HCT116 (cell line): Measurements from ENCODE around the gene SNX8. TPM values are rescaled to one million over a fixed set of nuclear protein-coding genes. Genes with fewer than 3 reads are reported as not detected.

Experiments used
- ATAC-seq: fragments of 200-7000 bp; cut with Tn5 transposase; 2 replicates; pipeline ENCODE4 v1.9.1; 2020; ENCODE audit warnings: mild to moderate bottlenecking, moderate library complexity
- BruUV-seq: library from RNA; stranded (reverse); fragments of 400-500 nt; replicated peaks from 2 replicates; lab custom pipeline; 2021; lab: Mats Ljungman, UMichigan
- CTCF ChIA-PET: fragments of 300-600 bp; sonication (Branson Sonifier 250); formaldehyde crosslinking; loops from one replicate; lab custom pipeline; 2021; ENCODE audit warnings: antibody characterized with exemption; lab: Charles Lee
- POLR2A ChIA-PET: fragments of 300-600, 350-600 bp; sonication (Branson Sonifier 250); formaldehyde crosslinking; loops from one replicate; lab custom pipeline; 2021; ENCODE audit warnings: antibody characterized with exemption; lab: Charles Lee
- RAD21 ChIA-PET, 2 experiments: fragments of 300-600 bp; sonication (Branson Sonifier 250); formaldehyde crosslinking; loops; one replicate each; lab custom pipeline; 2023; ENCODE audit warnings: low total read pairs in 2 of 2; ENCODE audit not compliant: uncharacterized antibody in 2 of 2, unreplicated experiment in 2 of 2, low non-redundant PET in 1 of 2; lab: Charles Lee
- DNase-seq: peaks from one replicate; pipeline ENCODE4 v3.0.0-alpha.2; 2010; ENCODE audit warnings: low read depth, low spot score
- H2AFZ ChIP-seq: fragments of 200-600 bp; shearing (Covaris generic), sonication (generic); 2 replicates; pipeline ENCODE4 v1.6.1; 2017; ENCODE audit warnings: low read depth, mixed run types, mixed read lengths, antibody characterized with exemption, low read length; ENCODE audit not compliant: poor library complexity, severe bottlenecking
- H3K27ac ChIP-seq: 2 replicates; pipeline ENCODE4 v1.5.1; 2012; ENCODE audit warnings: low read depth, low read length
- H3K27me3 ChIP-seq: fragments of 200-600 bp; sonication (generic); 2 replicates; pipeline ENCODE4 v1.6.1; 2016; ENCODE audit warnings: mixed run types, low read length, mixed read lengths; ENCODE audit not compliant: insufficient read depth
- H3K36me3 ChIP-seq, 2 experiments: fragments of 200-500 bp in 1 of 2; fragments of 200-600 bp in 1 of 2; sonication (Bioruptor generic) in 1 of 2; sonication (generic) in 1 of 2; 2 replicates each; pipeline versions ENCODE4 v1.5.1 to v1.6.1; 2014 to 2016; ENCODE audit warnings: low read length in 2 of 2, inconsistent platforms in 1 of 2, mixed read lengths in 1 of 2, mixed run types in 1 of 2; ENCODE audit not compliant: insufficient read depth in 2 of 2, control insufficient read depth in 1 of 2
- H3K4me1 ChIP-seq, 2 experiments: fragments of 200-600 bp in 1 of 2; sonication (generic) in 1 of 2; 2 replicates each; pipeline versions ENCODE4 v1.5.1 to v1.6.1; 2012 to 2017; ENCODE audit warnings: low read length in 2 of 2, inconsistent platforms in 1 of 2, mild to moderate bottlenecking in 1 of 2, mixed read lengths in 1 of 2, mixed run types in 1 of 2, moderate library complexity in 1 of 2; ENCODE audit not compliant: insufficient read depth in 2 of 2, control insufficient read depth in 1 of 2
- H3K4me2 ChIP-seq: fragments of 200-600 bp; sonication (generic); 2 replicates; pipeline ENCODE4 v1.6.1; 2017; ENCODE audit warnings: mixed run types, low read length, mixed read lengths
- H3K4me3 ChIP-seq, 2 experiments: fragments of 200-600 bp in 1 of 2; sonication (generic) in 1 of 2; replicated peaks in 1 of 2; 2 replicates each; pipeline ENCODE4 v1.5.1; 2011 to 2016; ENCODE audit warnings: low read length in 2 of 2, control low read depth in 1 of 2, low read depth in 1 of 2, mild to moderate bottlenecking in 1 of 2, mixed read lengths in 1 of 2, mixed run types in 1 of 2
- H3K79me2 ChIP-seq: fragments of 200-600 bp; sonication (generic); 2 replicates; pipeline ENCODE4 v1.6.1; 2017; ENCODE audit warnings: mild to moderate bottlenecking, mixed run types, low read length, moderate library complexity, mixed read lengths; ENCODE audit not compliant: insufficient read depth
- H3K9ac ChIP-seq: fragments of 200-600 bp; sonication (generic); 2 replicates; pipeline ENCODE4 v1.6.1; 2016; ENCODE audit warnings: low read length, mixed read lengths
- H3K9me2 ChIP-seq: fragments of 200-600 bp; sonication (generic), shearing (Covaris generic); 2 replicates; pipeline ENCODE4 v1.6.1; 2017; ENCODE audit warnings: mixed run types, mild to moderate bottlenecking, moderate library complexity; ENCODE audit not compliant: insufficient read depth
- H3K9me3 ChIP-seq, 2 experiments: fragments of 200-500 bp in 1 of 2; fragments of 200-600 bp in 1 of 2; sonication (Bioruptor generic) in 1 of 2; sonication (generic) in 1 of 2; 2 replicates each; pipeline ENCODE4 v1.6.1; 2014 to 2017; ENCODE audit warnings: low read length in 2 of 2, mixed read lengths in 2 of 2, inconsistent platforms in 1 of 2, low read depth in 1 of 2, mild to moderate bottlenecking in 1 of 2, mixed run types in 1 of 2, moderate library complexity in 1 of 2; ENCODE audit not compliant: control insufficient read depth in 1 of 2, insufficient read depth in 1 of 2
- H4K20me1 ChIP-seq: fragments of 200-600 bp; sonication (generic), shearing (Covaris generic); 2 replicates; pipeline ENCODE4 v1.6.1; 2017; ENCODE audit warnings: mixed run types, mild to moderate bottlenecking, moderate library complexity; ENCODE audit not compliant: insufficient read depth
- CBX3 ChIP-seq: IDR thresholded peaks from 2 replicates; pipeline ENCODE4 v1.6.1; 2012; ENCODE audit warnings: low read depth
- ELF1 ChIP-seq: IDR thresholded peaks from 2 replicates; pipeline ENCODE4 v1.6.1; 2012; ENCODE audit warnings: low read depth, borderline replicate concordance
- EZH2 ChIP-seq: fragments of 200-600 bp; sonication (generic); IDR thresholded peaks from 2 replicates; pipeline ENCODE4 v1.6.1; 2017; ENCODE audit warnings: antibody characterized with exemption, mixed run types
- EZH2phosphoT487 ChIP-seq: fragments of 200-600 bp; IDR thresholded peaks from 2 replicates; pipeline ENCODE4 v1.6.1; 2018; ENCODE audit warnings: antibody characterized with exemption, borderline replicate concordance
- FOSL1 ChIP-seq: IDR thresholded peaks from 2 replicates; pipeline ENCODE4 v1.6.1; 2012; ENCODE audit warnings: low read depth
- JUND ChIP-seq: IDR thresholded peaks from 2 replicates; pipeline ENCODE4 v1.6.1; 2012
- POLR2A ChIP-seq: IDR thresholded peaks from 2 replicates; pipeline ENCODE4 v1.7.0; 2011; ENCODE audit warnings: borderline replicate concordance; ENCODE audit not compliant: insufficient read depth, insufficient read length; ENCODE audit errors: extremely low read depth
- POLR2AphosphoS5 ChIP-seq: IDR thresholded peaks from 2 replicates; pipeline ENCODE4 v1.6.1; 2011; ENCODE audit warnings: mild to moderate bottlenecking, low read depth, low read length, moderate library complexity
- RAD21 ChIP-seq: IDR thresholded peaks from 2 replicates; pipeline ENCODE4 v1.6.1; 2012; ENCODE audit warnings: low read depth, mild to moderate bottlenecking
- SIN3A ChIP-seq: IDR thresholded peaks from 2 replicates; pipeline ENCODE4 v1.6.1; 2012; ENCODE audit warnings: low read depth
- SP1 ChIP-seq: IDR thresholded peaks from 2 replicates; pipeline ENCODE4 v1.6.1; 2012; ENCODE audit warnings: low read depth
- ZFX ChIP-seq: fragments of 450-650 bp; IDR thresholded peaks from 2 replicates; pipeline ENCODE4 v1.6.1; 2017
- intact Hi-C: fragments of 100-400 bp; cut with micrococcal nuclease; formaldehyde crosslinking; loops from 2 replicates; pipeline ENCODE4 v1.10.0; 2022
- total RNA-seq: library from RNA; stranded (reverse); gene quantifications from one replicate; pipeline ENCODE4 v1.2.1, GENCODE V29; 2021; ENCODE audit not compliant: unreplicated experiment
- TF ChIP-seq, protein P1 (sequence below): IDR thresholded peaks from 2 replicates; pipeline ENCODE4 v1.6.1; 2012; ENCODE audit warnings: low read depth
- TF ChIP-seq, protein P2 (sequence below), 3 experiments: fragments of 200-600 bp in 1 of 3; sonication (generic) in 1 of 3; IDR thresholded peaks in 2 of 3; conservative IDR thresholded peaks in 1 of 3; 2 replicates each; pipeline ENCODE4 v1.5.1; 2012 to 2017; ENCODE audit warnings: low read depth in 2 of 3, low read length in 2 of 3, antibody characterized with exemption in 1 of 3, borderline replicate concordance in 1 of 3, control low read depth in 1 of 3, mild to moderate bottlenecking in 1 of 3, mixed read lengths in 1 of 3, mixed run types in 1 of 3, moderate library complexity in 1 of 3; ENCODE audit not compliant: insufficient read depth in 1 of 3
- TF ChIP-seq, protein P3 (sequence below): IDR thresholded peaks from 2 replicates; pipeline ENCODE4 v1.6.1; 2011; ENCODE audit warnings: mild to moderate bottlenecking, low read length, moderate library complexity; ENCODE audit not compliant: insufficient replicate concordance; ENCODE audit errors: extremely low read depth
- TF ChIP-seq, protein P4 (sequence below): IDR thresholded peaks from 2 replicates; pipeline ENCODE4 v1.6.1; 2012
- TF ChIP-seq, protein P5 (sequence below): IDR thresholded peaks from 2 replicates; pipeline ENCODE4 v1.6.1; 2012

The SNX8 gene
- total RNA-seq, 1 experiment from 2014 or later: 41.7 TPM

DNA sequence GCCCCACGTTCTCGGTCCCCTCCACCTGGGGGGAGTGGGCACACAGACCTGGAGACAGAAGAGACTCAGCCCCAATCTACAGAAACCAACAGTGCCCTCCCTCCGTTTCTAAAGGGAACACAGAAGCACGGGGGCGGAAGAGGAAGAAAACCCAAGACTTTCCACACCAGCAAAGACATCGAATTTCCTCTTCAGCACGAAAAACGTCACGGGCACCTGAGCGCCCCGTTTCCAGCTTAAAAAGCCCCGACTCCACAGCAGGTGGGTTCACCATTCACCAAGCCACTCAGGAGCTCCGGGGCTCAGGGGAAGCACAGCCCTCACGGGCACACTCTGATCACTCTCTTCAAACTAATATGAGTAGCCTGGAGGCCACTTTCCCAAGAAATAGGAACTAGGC lies 52.6 kb downstream of the SNX8 start:
- no peaks in the 10 kb centered on the region for H3K27me3 ChIP-seq
- RAD21 ChIA-PET: no interaction called here
- TF ChIP-seq FOSL1 (no peak), SIN3A (no peak), SP1 (no peak), EZH2 (no peak), POLR2A (no peak), ZFX (no peak), EZH2phosphoT487 (no peak), RAD21 (no peak), ELF1 (no peak), JUND (no peak), POLR2AphosphoS5 (no peak), CBX3 (no peak)
- TF ChIP-seq, protein P1, sequence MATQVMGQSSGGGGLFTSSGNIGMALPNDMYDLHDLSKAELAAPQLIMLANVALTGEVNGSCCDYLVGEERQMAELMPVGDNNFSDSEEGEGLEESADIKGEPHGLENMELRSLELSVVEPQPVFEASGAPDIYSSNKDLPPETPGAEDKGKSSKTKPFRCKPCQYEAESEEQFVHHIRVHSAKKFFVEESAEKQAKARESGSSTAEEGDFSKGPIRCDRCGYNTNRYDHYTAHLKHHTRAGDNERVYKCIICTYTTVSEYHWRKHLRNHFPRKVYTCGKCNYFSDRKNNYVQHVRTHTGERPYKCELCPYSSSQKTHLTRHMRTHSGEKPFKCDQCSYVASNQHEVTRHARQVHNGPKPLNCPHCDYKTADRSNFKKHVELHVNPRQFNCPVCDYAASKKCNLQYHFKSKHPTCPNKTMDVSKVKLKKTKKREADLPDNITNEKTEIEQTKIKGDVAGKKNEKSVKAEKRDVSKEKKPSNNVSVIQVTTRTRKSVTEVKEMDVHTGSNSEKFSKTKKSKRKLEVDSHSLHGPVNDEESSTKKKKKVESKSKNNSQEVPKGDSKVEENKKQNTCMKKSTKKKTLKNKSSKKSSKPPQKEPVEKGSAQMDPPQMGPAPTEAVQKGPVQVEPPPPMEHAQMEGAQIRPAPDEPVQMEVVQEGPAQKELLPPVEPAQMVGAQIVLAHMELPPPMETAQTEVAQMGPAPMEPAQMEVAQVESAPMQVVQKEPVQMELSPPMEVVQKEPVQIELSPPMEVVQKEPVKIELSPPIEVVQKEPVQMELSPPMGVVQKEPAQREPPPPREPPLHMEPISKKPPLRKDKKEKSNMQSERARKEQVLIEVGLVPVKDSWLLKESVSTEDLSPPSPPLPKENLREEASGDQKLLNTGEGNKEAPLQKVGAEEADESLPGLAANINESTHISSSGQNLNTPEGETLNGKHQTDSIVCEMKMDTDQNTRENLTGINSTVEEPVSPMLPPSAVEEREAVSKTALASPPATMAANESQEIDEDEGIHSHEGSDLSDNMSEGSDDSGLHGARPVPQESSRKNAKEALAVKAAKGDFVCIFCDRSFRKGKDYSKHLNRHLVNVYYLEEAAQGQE: no peak
- TF ChIP-seq, protein P2, sequence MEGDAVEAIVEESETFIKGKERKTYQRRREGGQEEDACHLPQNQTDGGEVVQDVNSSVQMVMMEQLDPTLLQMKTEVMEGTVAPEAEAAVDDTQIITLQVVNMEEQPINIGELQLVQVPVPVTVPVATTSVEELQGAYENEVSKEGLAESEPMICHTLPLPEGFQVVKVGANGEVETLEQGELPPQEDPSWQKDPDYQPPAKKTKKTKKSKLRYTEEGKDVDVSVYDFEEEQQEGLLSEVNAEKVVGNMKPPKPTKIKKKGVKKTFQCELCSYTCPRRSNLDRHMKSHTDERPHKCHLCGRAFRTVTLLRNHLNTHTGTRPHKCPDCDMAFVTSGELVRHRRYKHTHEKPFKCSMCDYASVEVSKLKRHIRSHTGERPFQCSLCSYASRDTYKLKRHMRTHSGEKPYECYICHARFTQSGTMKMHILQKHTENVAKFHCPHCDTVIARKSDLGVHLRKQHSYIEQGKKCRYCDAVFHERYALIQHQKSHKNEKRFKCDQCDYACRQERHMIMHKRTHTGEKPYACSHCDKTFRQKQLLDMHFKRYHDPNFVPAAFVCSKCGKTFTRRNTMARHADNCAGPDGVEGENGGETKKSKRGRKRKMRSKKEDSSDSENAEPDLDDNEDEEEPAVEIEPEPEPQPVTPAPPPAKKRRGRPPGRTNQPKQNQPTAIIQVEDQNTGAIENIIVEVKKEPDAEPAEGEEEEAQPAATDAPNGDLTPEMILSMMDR (IDR thresholded peaks at IDR 0.05 in 2 of 3, conservative IDR thresholded peaks at IDR 0.05 in 1 of 3; ENCODE audit: borderline replicate concordance in 1 of 3, insufficient read depth in 1 of 3, low read depth in 2 of 3, low read length in 2 of 3): no peak
- TF ChIP-seq, protein P3, sequence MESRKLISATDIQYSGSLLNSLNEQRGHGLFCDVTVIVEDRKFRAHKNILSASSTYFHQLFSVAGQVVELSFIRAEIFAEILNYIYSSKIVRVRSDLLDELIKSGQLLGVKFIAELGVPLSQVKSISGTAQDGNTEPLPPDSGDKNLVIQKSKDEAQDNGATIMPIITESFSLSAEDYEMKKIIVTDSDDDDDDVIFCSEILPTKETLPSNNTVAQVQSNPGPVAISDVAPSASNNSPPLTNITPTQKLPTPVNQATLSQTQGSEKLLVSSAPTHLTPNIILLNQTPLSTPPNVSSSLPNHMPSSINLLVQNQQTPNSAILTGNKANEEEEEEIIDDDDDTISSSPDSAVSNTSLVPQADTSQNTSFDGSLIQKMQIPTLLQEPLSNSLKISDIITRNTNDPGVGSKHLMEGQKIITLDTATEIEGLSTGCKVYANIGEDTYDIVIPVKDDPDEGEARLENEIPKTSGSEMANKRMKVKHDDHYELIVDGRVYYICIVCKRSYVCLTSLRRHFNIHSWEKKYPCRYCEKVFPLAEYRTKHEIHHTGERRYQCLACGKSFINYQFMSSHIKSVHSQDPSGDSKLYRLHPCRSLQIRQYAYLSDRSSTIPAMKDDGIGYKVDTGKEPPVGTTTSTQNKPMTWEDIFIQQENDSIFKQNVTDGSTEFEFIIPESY: no peak
- TF ChIP-seq, protein P4, sequence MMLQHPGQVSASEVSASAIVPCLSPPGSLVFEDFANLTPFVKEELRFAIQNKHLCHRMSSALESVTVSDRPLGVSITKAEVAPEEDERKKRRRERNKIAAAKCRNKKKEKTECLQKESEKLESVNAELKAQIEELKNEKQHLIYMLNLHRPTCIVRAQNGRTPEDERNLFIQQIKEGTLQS: no peak
- TF ChIP-seq, protein P5, sequence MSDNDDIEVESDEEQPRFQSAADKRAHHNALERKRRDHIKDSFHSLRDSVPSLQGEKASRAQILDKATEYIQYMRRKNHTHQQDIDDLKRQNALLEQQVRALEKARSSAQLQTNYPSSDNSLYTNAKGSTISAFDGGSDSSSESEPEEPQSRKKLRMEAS: no peak
- TF ChIP-seq, all 23 proteins: peak for 0
- Histone ChIP-seq H3K4me3 (no peak overlapping the region), H3K9me2 (no peaks in the 10 kb centered on the region), H3K4me1 (peaks cover 0 to under 1% of the 10 kb centered on the region in 2 experiments; a peak in 1 of 4 replicates), H3K4me2 (no peak overlapping the region), H3K9me3 (no peaks in the 10 kb centered on the region), H3K27ac (no peak overlapping the region), H2AFZ (no peak overlapping the region), H4K20me1 (no peaks in the 10 kb centered on the region), H3K79me2 (no peaks in the 10 kb centered on the region), H3K36me3 (no peaks in the 10 kb centered on the region; a peak in 1 of 4 replicates), H3K9ac (no peak overlapping the region)
- POLR2A ChIA-PET: no interaction called here
- intact Hi-C loops: no loop called here
- ATAC-seq (no peak), DNase-seq (no peak)
- CTCF ChIA-PET: no interaction called here
- BruUV-seq: no TSS peak
